Tibial artery (tissue), 4 donors: ENCODE measurements around the gene TTC34.

Source experiments
- DNase-seq, 2 donors: peaks; one replicate each; pipeline ENCODE4 v3.0.0-alpha.2; 2019
- H3K27ac ChIP-seq, 2 donors: fragments of 200-600 bp; sonication (generic) in 1 of 2; 1 replicate in 1 of 2; 2 replicates in 1 of 2; pipeline ENCODE4 v1.5.1; 2018 to 2019; ENCODE audit warnings: mild to moderate bottlenecking in 1 of 2
- H3K27me3 ChIP-seq, 2 donors: fragments of 200-600 bp; sonication (generic) in 1 of 2; one replicate each; pipeline versions ENCODE4 v1.5.1 to v1.6.0; 2016 to 2019
- H3K36me3 ChIP-seq, 3 donors: fragments of 200-600 bp; sonication (generic) in 2 of 3; one replicate each; pipeline ENCODE4 v1.5.1; 2016 to 2019; ENCODE audit warnings: mild to moderate bottlenecking in 2 of 3
- H3K4me1 ChIP-seq, 4 donors: fragments of 200-600 bp; sonication (generic) in 2 of 4; 1 replicate in 3 of 4; 2 replicates in 1 of 4; pipeline ENCODE4 v1.5.1; 2016 to 2019
- H3K4me3 ChIP-seq, 2 donors: fragments of 200-600 bp; sonication (generic) in 1 of 2; 1 replicate in 1 of 2; 2 replicates in 1 of 2; pipeline ENCODE4 v1.5.1; 2018 to 2019; ENCODE audit warnings: mild to moderate bottlenecking in 2 of 2
- H3K9me3 ChIP-seq, 3 donors: fragments of 200-600 bp; sonication (generic) in 1 of 3; one replicate each; pipeline ENCODE4 v1.5.1; 2016 to 2019
- CTCF ChIP-seq, 2 experiments: fragments of 200-600 bp in 1 of 2; fragments of 450-650 bp in 1 of 2; IDR thresholded peaks; one replicate each; pipeline ENCODE4 v1.5.1; 2017 to 2019; ENCODE audit warnings: antibody characterized with exemption in 2 of 2, mild to moderate bottlenecking in 1 of 2, moderate library complexity in 1 of 2
- intact Hi-C: fragments of 100-400 bp; cut with DNase I; formaldehyde crosslinking; loops from one replicate; pipeline ENCODE4 v1.15.0; 2023; ENCODE audit warnings: low total_unique reads

TTC34 gene

GRCh38 chr1:2801535-2802291 lies at the start of gene TTC34:
Gene TTC34, minus strand, starts transcription at chr1:2801693. Its CDS starts 866 bp downstream, at chr1:2800827.
- intact Hi-C loops = no loop called here
- H3K9me3 ChIP-seq = no peaks in the 10 kb centered on the region
- H3K4me3 ChIP-seq = no peak within 1 kb of the TSS
- H3K27ac ChIP-seq = no peak within 1 kb of the TSS
- H3K4me1 ChIP-seq = peaks cover 0 to 2% (median 0%) of the 10 kb centered on the region in 4 donors
- no peak for TF ChIP-seq CTCF (IDR thresholded peaks at IDR 0.05)
- H3K27me3 ChIP-seq = peaks cover 0 to 87% of the 10 kb centered on the region in 2 donors
- DNase-seq = no peak
- H3K36me3 ChIP-seq = no peaks in the 10 kb centered on the region

- H3K36me3 ChIP-seq = no peaks in the 10 kb centered on the region
- no peak overlapping the region for H3K4me3 ChIP-seq
- intact Hi-C loops = no loop called here
- no peaks in the 10 kb centered on the region for H3K4me1 ChIP-seq
- peaks cover 0 to 70% of the 10 kb centered on the region in 2 donors for H3K27me3 ChIP-seq
- H3K27ac ChIP-seq = no peak overlapping the region
- no peak for DNase-seq
- TF ChIP-seq CTCF (IDR thresholded peaks at IDR 0.05) = no peak
- no peaks in the 10 kb centered on the region for H3K9me3 ChIP-seq
Observed at GRCh38 chr1:2850502-2850901, 49.0 kb upstream of the TTC34 start.

GRCh38 chr1:2848006-2848670 lies 46.6 kb upstream of the TTC34 start:
- no peaks in the 10 kb centered on the region for H3K4me1 ChIP-seq
- H3K27me3 ChIP-seq = peaks cover 0 to 57% of the 10 kb centered on the region in 2 donors
- no peak for TF ChIP-seq CTCF (IDR thresholded peaks at IDR 0.05)
- intact Hi-C loops = no loop called here
- H3K9me3 ChIP-seq = peaks cover 0 to 12% (median 11%) of the 10 kb centered on the region in 3 donors
- no peak overlapping the region for H3K27ac ChIP-seq
- DNase-seq = no peak
- H3K36me3 ChIP-seq = no peaks in the 10 kb centered on the region
- H3K4me3 ChIP-seq = no peak overlapping the region

GRCh38 chr1:2847086-2847985 lies 45.8 kb upstream of the TTC34 start:
- Histone ChIP-seq H3K4me1 (no peaks in the 10 kb centered on the region), H3K27ac (no peak overlapping the region), H3K9me3 (peaks cover 0 to 12% (median 11%) of the 10 kb centered on the region in 3 donors), H3K36me3 (no peaks in the 10 kb centered on the region), H3K4me3 (no peak overlapping the region), H3K27me3 (peaks cover 0 to 55% of the 10 kb centered on the region in 2 donors)
- no peak for DNase-seq
- no peak for TF ChIP-seq CTCF (IDR thresholded peaks at IDR 0.05)
- intact Hi-C loops = no loop called here

GRCh38 chr1:2845869-2846268 lies 44.4 kb upstream of the TTC34 start:
- H3K27ac ChIP-seq = no peak overlapping the region
- no peak for DNase-seq

More at GRCh38 chr1:2845869-2846268, 44.4 kb upstream of the TTC34 start:
- Histone ChIP-seq H3K36me3 (no peaks in the 10 kb centered on the region), H3K27me3 (peaks cover 0 to 51% of the 10 kb centered on the region in 2 donors), H3K4me3 (no peak overlapping the region), H3K9me3 (peaks cover 0 to 12% (median 11%) of the 10 kb centered on the region in 3 donors), H3K4me1 (no peaks in the 10 kb centered on the region)
- intact Hi-C loops = no loop called here
- TF ChIP-seq CTCF (IDR thresholded peaks at IDR 0.05) = no peak
